HG02610 (cell line): ENCODE measurements around the gene TBX15.

Experiments used
- ATAC-seq: cut with Tn5 transposase; IDR thresholded peaks from one replicate; pipeline ENCODE4 v1.9.1; 2021; ENCODE audit warnings: mild to moderate bottlenecking, moderate library complexity; ENCODE audit not compliant: unreplicated experiment

The TBX15 gene

GRCh38 chr1:118985640-118986554 is 2.2 kb downstream of the TBX15 start:
- ATAC-seq: no peak

- ATAC-seq: no peak
These were observed 3.2 kb downstream of the TBX15 start for GRCh38 chr1:118984722-118985639.

DNA sequence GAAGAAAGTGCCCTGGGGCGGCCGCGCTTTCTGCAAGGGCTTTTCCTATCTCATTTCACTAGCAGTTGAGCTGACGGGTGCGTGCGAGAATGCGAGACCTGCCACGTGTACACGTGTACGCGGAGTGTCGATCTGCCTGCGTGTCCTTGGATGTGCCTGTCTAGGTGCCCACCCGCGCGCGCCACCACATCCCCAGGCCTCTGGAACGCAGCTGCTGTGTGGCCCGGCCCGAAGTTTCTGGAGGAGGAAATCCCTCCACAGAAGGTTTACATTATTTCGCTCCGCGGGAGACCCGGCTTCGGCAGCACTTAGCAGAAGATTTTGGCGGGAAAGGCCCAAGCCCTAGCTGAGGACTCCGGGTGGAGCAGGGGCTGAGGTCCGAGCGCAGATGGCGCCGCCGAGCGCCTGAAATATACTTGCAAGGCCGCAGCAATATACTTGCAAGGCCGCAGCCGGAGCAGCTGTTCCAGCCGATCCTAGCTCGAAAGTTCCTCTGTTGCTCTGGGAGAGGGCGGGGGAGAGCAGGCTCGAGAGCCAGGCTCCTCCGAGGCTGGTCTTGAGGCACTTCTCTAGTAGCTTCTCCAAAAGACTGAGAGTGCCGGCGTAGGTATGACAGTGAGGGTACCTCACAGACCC is 3.9 kb downstream of the TBX15 start:
- ATAC-seq: no peak

DNA sequence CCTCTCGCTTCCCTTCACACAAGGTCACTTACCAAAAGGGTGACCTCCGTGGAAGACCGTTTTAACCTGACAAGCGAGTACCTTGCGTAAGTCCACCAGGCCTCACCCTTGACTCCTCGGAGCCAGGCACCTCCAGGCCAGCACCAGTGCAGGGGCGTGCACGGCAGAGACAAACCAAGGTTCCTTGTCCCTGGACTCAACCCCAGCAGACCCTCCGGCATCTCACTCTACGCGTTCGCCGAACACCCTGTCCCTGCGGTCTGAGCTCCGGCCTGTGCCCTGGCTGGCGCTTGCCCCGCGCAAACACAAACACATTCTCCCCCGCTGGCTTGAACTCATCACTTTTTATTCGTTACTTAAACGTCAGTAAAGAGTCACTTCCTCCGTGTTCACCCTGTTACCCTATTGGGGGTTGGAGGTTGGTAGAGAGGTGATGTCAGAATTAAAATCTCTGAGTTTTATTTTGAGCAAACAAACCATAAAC is 4.5 kb downstream of the TBX15 start:
- no peak for ATAC-seq

DNA sequence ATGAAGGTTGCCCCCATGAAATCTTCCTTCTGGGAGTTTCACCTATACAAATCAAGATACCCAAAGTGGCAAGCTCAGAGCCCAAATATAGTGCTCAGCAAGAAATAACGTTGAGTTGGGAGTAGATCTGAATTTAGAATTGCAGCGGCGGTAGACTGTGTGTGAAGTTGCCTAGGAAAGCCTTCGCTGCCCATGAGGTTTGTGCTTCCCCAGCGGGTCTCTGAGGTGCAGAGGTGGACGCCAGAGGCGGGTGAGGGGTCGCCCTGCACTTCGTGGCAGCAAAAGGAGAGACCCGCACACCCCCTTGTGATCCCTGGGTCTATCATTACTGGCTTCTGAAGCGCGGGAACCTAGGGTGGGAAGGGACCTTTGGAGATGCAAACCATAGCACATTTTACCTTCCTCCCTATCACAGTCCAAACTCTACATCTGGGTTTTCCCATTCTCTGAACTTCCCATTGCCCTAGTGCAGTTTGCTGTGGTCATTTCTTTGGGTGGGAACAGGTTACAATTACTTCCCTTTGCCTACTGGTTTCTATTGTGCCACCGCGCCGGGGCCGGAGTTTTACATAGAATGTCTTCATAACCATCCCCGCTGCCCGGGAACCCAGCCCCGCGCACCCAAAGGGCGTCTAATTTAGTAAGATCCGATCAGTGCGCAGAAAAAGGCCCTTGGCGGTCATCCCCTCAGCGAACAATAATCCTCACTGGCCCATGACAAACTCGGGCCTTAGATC is 5.2 kb downstream of the TBX15 start:
- no peak for ATAC-seq

- no peak for ATAC-seq
These were observed 5.9 kb downstream of the TBX15 start for GRCh38 chr1:118982266-118982665.

- no peak for ATAC-seq
These were observed 6.7 kb downstream of the TBX15 start for GRCh38 chr1:118981436-118981835.

DNA sequence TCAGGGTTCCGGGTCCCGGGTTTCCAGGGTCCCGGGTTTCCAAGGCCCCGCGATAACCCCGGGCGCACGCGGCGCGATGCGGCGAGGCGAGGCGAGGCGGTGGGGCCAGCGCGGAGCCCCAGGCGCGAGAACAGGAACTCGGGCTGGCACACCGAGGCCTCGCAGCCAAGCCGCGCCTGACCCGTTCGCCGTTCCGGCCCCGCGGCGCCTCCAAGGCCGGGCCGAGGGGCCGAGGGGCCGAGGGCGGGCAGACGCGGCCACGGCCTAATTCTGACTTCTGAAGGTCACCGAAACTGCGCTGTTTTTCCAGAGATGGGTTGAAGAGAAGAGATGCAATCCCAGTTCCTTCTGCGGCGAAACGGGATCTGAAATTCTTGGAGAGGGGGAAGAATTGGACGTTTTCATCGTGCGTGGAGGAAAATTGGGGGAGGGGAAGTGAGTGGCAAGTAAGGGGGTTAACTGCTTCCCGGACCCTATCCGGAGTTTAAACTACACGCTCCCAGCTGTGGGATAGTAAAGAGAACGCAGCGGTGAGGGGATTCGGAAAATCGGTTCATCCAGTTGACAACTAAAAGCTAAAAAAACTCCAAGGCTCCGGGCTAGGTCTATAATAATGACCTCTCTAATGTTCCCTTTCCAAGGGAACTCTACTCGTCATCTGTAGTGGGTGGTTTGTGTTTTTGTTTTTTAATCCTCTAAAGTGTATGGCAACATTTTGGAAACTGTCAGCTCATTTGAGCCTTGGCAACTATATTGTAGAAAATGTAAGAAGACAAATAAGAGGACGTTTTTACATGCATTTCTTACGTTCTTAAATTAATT is 8.2 kb downstream of the TBX15 start:
- ATAC-seq: no peak

DNA sequence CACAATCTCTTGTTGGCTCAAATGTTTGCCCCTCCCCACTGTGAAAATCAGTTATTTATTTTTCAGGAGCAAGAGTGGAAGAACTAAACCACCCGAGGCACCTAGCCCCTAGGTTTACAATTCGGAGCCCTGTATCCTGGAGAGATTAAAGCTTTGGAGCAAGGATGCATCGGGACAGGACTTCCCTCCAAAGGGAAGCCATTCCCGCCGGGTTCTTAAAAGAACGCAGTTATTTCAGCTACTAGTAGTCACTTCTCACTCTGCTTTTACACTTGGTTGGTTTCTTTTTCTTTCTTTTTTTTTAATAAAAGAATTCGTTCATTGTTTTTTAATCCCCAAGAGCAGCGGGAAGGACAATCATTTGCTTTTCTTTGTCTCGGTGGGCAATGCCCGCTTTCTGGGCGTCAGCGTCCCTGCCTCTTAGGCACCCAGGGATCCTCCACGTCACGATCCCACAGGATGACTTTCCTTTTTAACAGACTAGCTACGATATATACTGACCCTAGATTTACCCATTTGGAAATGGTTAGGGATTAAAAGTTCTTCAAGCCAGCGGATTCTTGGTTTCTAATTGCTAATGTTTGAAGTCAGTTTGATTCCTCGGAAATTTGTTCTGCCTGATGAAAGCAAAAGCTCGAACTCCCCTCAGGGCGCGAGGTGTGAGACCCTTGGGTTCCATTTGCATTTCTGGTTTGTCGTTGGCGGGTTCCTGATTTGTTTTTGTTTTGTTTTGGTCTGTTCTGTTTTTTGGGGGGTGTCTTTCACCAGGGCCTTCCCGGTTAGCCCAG is 9.0 kb downstream of the TBX15 start:
- no peak for ATAC-seq

DNA sequence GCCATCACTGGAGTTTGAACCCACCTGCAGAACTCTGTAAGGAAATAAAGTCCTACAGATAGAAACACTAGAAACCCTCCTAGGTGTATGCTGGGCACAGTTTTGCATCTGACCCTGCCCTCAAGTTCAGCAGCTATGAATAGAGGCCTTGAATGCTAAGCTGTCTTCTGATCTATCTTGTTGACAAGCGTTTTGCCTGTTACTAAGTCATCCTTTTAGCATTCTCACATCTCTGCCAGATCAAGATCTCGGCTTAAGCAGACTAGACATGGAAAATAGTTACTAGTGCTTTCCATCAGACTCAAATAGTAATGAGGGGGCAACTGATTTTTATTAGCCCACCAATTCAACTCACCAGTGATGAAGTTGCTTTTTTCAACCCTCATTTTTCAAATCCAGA is 10.5 kb downstream of the TBX15 start:
- no peak for ATAC-seq

GRCh38 chr1:118974661-118975060 is 13.5 kb downstream of the TBX15 start:
- no peak for ATAC-seq

GRCh38 chr1:118973531-118974137 is 14.5 kb downstream of the TBX15 start:
- no peak for ATAC-seq

DNA sequence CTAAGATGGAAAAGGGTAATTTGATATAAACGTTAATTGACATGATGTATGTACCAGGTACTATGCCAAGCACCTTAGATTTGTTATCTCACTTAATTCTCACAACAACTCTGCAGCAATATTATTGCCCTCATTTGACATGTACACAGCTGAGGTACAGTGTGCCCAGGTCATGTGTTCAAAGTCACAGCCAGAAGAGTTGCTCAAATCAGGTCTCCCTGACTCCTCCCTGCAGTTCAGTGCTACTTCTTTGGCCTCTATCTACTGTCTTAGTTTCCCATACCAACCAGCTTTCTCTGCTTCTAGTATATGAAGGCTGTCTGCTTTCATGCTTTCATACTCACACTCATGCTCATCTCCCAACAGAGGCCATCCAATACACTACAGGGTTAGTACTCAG is 15.1 kb downstream of the TBX15 start:
- no peak for ATAC-seq

DNA sequence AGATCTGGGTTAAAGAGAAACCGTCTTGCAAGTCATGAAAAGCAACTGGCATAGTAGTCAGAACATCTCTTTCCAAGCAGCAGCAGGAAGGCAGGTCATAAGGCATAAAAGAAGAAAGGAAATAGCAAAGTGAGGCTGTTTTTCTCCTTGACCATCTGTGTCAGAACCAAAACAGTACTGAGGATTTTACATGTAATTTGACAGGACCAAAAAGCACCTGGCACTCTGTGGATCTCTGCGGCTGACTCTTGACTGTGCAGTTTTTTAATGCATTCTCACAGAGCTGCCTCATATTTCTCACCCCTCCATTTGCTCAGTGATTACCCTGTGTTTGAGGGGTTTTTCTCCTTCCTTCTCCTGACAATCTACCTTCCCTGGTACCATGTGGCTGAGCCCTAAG is 17.7 kb downstream of the TBX15 start:
- ATAC-seq: no peak

- ATAC-seq: no peak
These were observed 24.4 kb downstream of the TBX15 start for GRCh38 chr1:118963456-118964430.

DNA sequence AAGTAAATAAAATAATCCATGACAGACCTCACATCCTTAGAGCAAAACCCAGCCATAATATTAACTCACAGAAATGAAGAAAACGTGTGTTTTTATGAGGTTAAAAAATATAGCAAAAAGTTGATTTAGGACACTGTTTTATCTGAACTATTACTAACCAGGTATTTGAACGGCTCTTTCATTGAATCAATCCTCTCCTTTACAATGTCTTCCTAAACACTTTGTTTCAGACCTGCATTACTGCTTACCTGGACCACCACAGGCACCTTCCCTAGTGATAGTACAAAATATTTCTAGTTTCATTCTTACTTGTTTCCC is 25.0 kb downstream of the TBX15 start:
- no peak for ATAC-seq

DNA sequence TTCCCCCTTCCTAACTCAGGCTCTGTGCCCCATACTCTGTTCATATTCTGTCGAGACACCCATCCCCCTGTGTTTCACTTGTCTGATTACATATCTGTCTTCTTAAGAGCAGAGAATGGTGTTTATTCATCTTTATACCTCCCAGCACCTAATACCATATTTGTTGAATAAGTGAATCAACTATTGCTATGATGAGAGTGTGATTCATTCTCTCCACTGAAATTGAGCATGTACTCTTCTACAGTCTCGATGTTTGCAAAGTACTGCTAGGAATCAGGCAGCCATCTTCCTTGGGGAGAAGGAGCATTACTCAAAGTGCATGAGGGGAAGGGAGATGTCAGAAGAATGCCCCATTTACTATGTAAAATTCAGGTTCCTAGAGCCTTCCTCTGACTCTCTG is 27.0 kb downstream of the TBX15 start:
- ATAC-seq: no peak
